SK-N-SH (cell line): Measurements from ENCODE around the gene VPS52. TPM values are rescaled to one million over a fixed set of nuclear protein-coding genes. Genes with fewer than 3 reads are reported as not detected.

Experiments used
- CTCF ChIA-PET: fragments of 300-600, 350-600 bp; formaldehyde crosslinking; extraction: SDS; loops from one replicate; lab custom pipeline; 2021; lab: Yijun Ruan, JAX
- POLR2A ChIA-PET: fragments of 350-600 bp; sonication (Branson Sonifier 250); formaldehyde crosslinking; extraction: SDS; loops from one replicate; lab custom pipeline; 2020; ENCODE audit warnings: antibody characterized with exemption, inconsistent platforms; lab: Yijun Ruan, JAX
- DNase-seq: peaks from one replicate; pipeline ENCODE4 v3.0.0; 2012
- H2AFZ ChIP-seq: fragments of 200-600 bp; sonication (generic); 2 replicates; pipeline ENCODE4 v1.8.1; 2016; ENCODE audit warnings: antibody characterized with exemption, mild to moderate bottlenecking, low read depth
- H3F3A ChIP-seq: fragments of 200-600 bp; sonication (generic); replicated peaks from 2 replicates; pipeline ENCODE3; 2016; ENCODE audit warnings: antibody characterized with exemption, mild to moderate bottlenecking; ENCODE audit not compliant: insufficient read depth
- H3K27ac ChIP-seq, 2 experiments: fragments of 200-500 bp in 1 of 2; fragments of 200-600 bp in 1 of 2; sonication (Bioruptor generic) in 1 of 2; sonication (generic), shearing (Covaris generic) in 1 of 2; 2 replicates each; pipeline versions ENCODE4 v1.5.1 to v1.6.1; 2014 to 2016; ENCODE audit warnings: low read depth in 2 of 2, inconsistent platforms in 1 of 2, low read length in 1 of 2, mild to moderate bottlenecking in 1 of 2, mixed read lengths in 1 of 2
- H3K27me3 ChIP-seq: fragments of 200-600 bp; sonication (generic), shearing (Covaris generic); 2 replicates; pipeline ENCODE4 v1.6.1; 2016; ENCODE audit warnings: mixed run types; ENCODE audit not compliant: insufficient read depth
- H3K36me3 ChIP-seq, 2 experiments: fragments of 200-500 bp in 1 of 2; fragments of 200-600 bp in 1 of 2; sonication (Bioruptor generic) in 1 of 2; sonication (generic) in 1 of 2; replicated peaks in 1 of 2; 2 replicates each; pipeline versions ENCODE3 to v1.5.1; 2014 to 2016; ENCODE audit warnings: low read length in 1 of 2, mild to moderate bottlenecking in 1 of 2; ENCODE audit not compliant: insufficient read depth in 2 of 2, control insufficient read depth in 1 of 2
- H3K4me1 ChIP-seq, 2 experiments: fragments of 200-500 bp in 1 of 2; fragments of 200-600 bp in 1 of 2; sonication (Bioruptor generic) in 1 of 2; sonication (generic), shearing (Covaris generic) in 1 of 2; 2 replicates each; pipeline versions ENCODE4 v1.5.1 to v1.6.1; 2014 to 2016; ENCODE audit warnings: low read depth in 1 of 2, low read length in 1 of 2, mixed run types in 1 of 2; ENCODE audit not compliant: insufficient read depth in 2 of 2, control insufficient read depth in 1 of 2
- H3K4me2 ChIP-seq: fragments of 200-600 bp; sonication (generic), shearing (Covaris generic); 2 replicates; pipeline ENCODE4 v1.6.1; 2017; ENCODE audit warnings: mixed run types
- H3K4me3 ChIP-seq, 2 experiments: fragments of 200-500 bp in 1 of 2; fragments of 200-600 bp in 1 of 2; sonication (Bioruptor generic) in 1 of 2; sonication (generic), shearing (Covaris generic) in 1 of 2; 2 replicates each; pipeline versions ENCODE4 v1.5.1 to v1.8.1; 2014 to 2016; ENCODE audit warnings: low read depth in 2 of 2, inconsistent platforms in 1 of 2, low read length in 1 of 2, mild to moderate bottlenecking in 1 of 2, mixed read lengths in 1 of 2, moderate library complexity in 1 of 2
- H3K79me2 ChIP-seq: fragments of 200-600 bp; sonication (generic); 2 replicates; pipeline ENCODE4 v1.8.1; 2017; ENCODE audit warnings: mild to moderate bottlenecking; ENCODE audit not compliant: insufficient read depth
- H3K9ac ChIP-seq: fragments of 200-600 bp; sonication (generic); 2 replicates; pipeline ENCODE4 v1.6.1; 2017; ENCODE audit warnings: mixed run types
- H3K9me2 ChIP-seq: fragments of 200-600 bp; sonication (generic); 2 replicates; pipeline ENCODE4 v1.6.1; 2017; ENCODE audit warnings: mixed run types
- H3K9me3 ChIP-seq: fragments of 200-600 bp; sonication (generic); 2 replicates; pipeline ENCODE4 v1.6.1; 2017; ENCODE audit warnings: mixed run types, mild to moderate bottlenecking, moderate library complexity
- H4K20me1 ChIP-seq: fragments of 200-600 bp; sonication (generic); 2 replicates; pipeline ENCODE4 v1.6.1; 2017; ENCODE audit warnings: mild to moderate bottlenecking, mixed run types; ENCODE audit not compliant: insufficient read depth
- CHD2 ChIP-seq: fragments of 150-350 bp; IDR thresholded peaks from 2 replicates; pipeline ENCODE4 v1.6.1; 2018; ENCODE audit warnings: low read length; ENCODE audit not compliant: partially characterized antibody
- EP300 ChIP-seq, 2 experiments: IDR thresholded peaks; 2 replicates each; pipeline versions ENCODE4 v1.4.0 to v1.6.1; 2012; ENCODE audit warnings: borderline replicate concordance in 1 of 2, low read depth in 1 of 2, low read length in 1 of 2
- EZH2phosphoT487 ChIP-seq: fragments of 200-600 bp; sonication (generic); IDR thresholded peaks from 2 replicates; pipeline ENCODE4 v1.6.1; 2017; ENCODE audit warnings: low read depth, mixed run types, mild to moderate bottlenecking, antibody characterized with exemption, moderate library complexity, borderline replicate concordance
- FOXJ3 ChIP-seq: sonication (generic); formaldehyde crosslinking; IDR thresholded peaks from 2 replicates; pipeline ENCODE4 v1.5.1; 2020; ENCODE audit warnings: mild to moderate bottlenecking, missing genetic modification reagents
- FOXM1 ChIP-seq: IDR thresholded peaks from 2 replicates; pipeline ENCODE4 v1.4.0; 2012; ENCODE audit warnings: low read depth, mild to moderate bottlenecking
- GABPA ChIP-seq: IDR thresholded peaks from 2 replicates; pipeline ENCODE4 v1.4.0; 2012; ENCODE audit warnings: low read depth, mild to moderate bottlenecking
- GATA2 ChIP-seq: sonication (generic); formaldehyde crosslinking; IDR thresholded peaks from 2 replicates; pipeline ENCODE4 v1.5.0; 2020; ENCODE audit warnings: mild to moderate bottlenecking, missing genetic modification reagents
- MXI1 ChIP-seq: IDR thresholded peaks from 2 replicates; pipeline ENCODE4 v1.6.1; 2012; ENCODE audit warnings: mild to moderate bottlenecking, low read depth, low read length, improper control_type of control experiment
- NRF1 ChIP-seq: IDR thresholded peaks from 2 replicates; pipeline ENCODE4 v1.6.1; 2012; ENCODE audit warnings: low read depth, mild to moderate bottlenecking, low read length
- RAD21 ChIP-seq: IDR thresholded peaks from 2 replicates; pipeline ENCODE4 v1.6.1; 2012; ENCODE audit warnings: mild to moderate bottlenecking, low read length
- RFX5 ChIP-seq: IDR thresholded peaks from 2 replicates; pipeline ENCODE4 v1.6.1; 2012; ENCODE audit warnings: mild to moderate bottlenecking, improper control_type of control experiment, low read length
- SIN3A ChIP-seq: IDR thresholded peaks from 2 replicates; pipeline ENCODE4 v1.6.1; 2012; ENCODE audit warnings: low read depth, mild to moderate bottlenecking, low read length, moderate library complexity, borderline replicate concordance
- SMC3 ChIP-seq: IDR thresholded peaks from 2 replicates; pipeline ENCODE4 v1.6.1; 2012; ENCODE audit warnings: low read depth, low read length, improper control_type of control experiment
- TAF1 ChIP-seq: IDR thresholded peaks from 2 replicates; pipeline ENCODE4 v1.6.1; 2012; ENCODE audit warnings: low read depth, mild to moderate bottlenecking, low read length, moderate library complexity, borderline replicate concordance
- TEAD4 ChIP-seq: IDR thresholded peaks from 2 replicates; pipeline ENCODE4 v1.4.0; 2012; ENCODE audit warnings: mild to moderate bottlenecking, borderline replicate concordance; ENCODE audit not compliant: insufficient read depth
- USF2 ChIP-seq: fragments of 150-350 bp; IDR thresholded peaks from 2 replicates; pipeline ENCODE4 v1.6.1; 2017; ENCODE audit warnings: antibody characterized with exemption, low read length, low read depth, borderline replicate concordance
- ZBTB33 ChIP-seq: IDR thresholded peaks from 2 replicates; pipeline ENCODE4 v1.4.0; 2012; ENCODE audit warnings: low read depth, borderline replicate concordance
- WGBS: methylation state at CpG from one replicate; pipeline ENCODE4 v1.1.6; 2017; ENCODE audit warnings: low lambda C conversion rate; 5-methylcytosine and 5-hydroxymethylcytosine counted together
- polyA plus RNA-seq, 3 experiments: library from polyadenylated mRNA; depleted of rRNA; stranded (reverse); fragments of >200 nt; gene quantifications; 2 replicates each; pipeline ENCODE4 v1.2.3, GENCODE V29; 2012
- TF ChIP-seq, protein P1 (sequence below): fragments of 150-350 bp; IDR thresholded peaks from 2 replicates; pipeline ENCODE4 v1.6.1; 2016; ENCODE audit warnings: mild to moderate bottlenecking, low read depth, low read length

Gene VPS52
- polyA plus RNA-seq, 1 of the 3 experiments (the other 2 are of a cell fraction) = 74.0 TPM

DNA sequence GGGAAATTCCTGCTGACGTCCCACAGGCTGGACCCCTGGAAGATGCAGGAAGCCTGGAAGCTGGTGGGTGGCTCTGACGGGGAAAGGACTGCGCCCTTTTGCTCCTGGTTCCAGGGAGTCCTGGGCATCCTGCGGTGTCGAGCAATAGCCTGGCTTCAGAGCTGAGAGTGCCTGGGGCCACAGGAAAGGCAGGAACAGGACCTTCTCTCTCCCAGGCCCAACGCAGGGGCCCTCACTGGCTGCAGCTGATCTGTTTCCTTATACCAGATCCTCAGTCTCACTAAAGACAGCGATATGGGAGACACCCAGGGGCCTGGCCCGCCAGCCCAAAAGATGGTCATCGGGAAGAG, 6.7 kb upstream of the VPS52 start:
- peak overlapping the region; percentile 4 to 67; a peak in 2 of 4 replicates for H3K27ac ChIP-seq
- POLR2A ChIA-PET = interaction anchor here (2.0 to 2.9 kb wide), 5 partner anchors 11 to 40 kb away, joined by 6 to 58 read pairs (median 15); partner anchors contain the start of genes PFDN6, RGL2, WDR46 and ZBTB22
- H3K4me3 ChIP-seq = no peak overlapping the region
- H3K9me3 ChIP-seq = no peaks in the 10 kb centered on the region
- H3F3A ChIP-seq = peaks cover 69% of the 10 kb centered on the region
- no peak overlapping the region for H3K9ac ChIP-seq
- no peaks in the 10 kb centered on the region for H3K27me3 ChIP-seq
- H3K79me2 ChIP-seq = peaks cover 29% of the 10 kb centered on the region
- peaks cover 36 to 63% of the 10 kb centered on the region in 2 experiments for H3K36me3 ChIP-seq
- peaks cover 30 to 34% of the 10 kb centered on the region in 2 experiments; a peak in 3 of 4 replicates for H3K4me1 ChIP-seq
- H4K20me1 ChIP-seq = peaks cover 36% of the 10 kb centered on the region
- no peak overlapping the region for H2AFZ ChIP-seq
- TF ChIP-seq FOXJ3 (CRISPR knock-in tag) = no peak
- no peak for TF ChIP-seq GABPA
- no peak for TF ChIP-seq TAF1
- TF ChIP-seq USF2 = no peak
- TF ChIP-seq RFX5 = no peak
- TF ChIP-seq NRF1 = no peak
- TF ChIP-seq, protein P1, sequence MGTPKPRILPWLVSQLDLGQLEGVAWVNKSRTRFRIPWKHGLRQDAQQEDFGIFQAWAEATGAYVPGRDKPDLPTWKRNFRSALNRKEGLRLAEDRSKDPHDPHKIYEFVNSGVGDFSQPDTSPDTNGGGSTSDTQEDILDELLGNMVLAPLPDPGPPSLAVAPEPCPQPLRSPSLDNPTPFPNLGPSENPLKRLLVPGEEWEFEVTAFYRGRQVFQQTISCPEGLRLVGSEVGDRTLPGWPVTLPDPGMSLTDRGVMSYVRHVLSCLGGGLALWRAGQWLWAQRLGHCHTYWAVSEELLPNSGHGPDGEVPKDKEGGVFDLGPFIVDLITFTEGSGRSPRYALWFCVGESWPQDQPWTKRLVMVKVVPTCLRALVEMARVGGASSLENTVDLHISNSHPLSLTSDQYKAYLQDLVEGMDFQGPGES = no peak
- no peak for TF ChIP-seq GATA2
- TF ChIP-seq CHD2 = no peak
- no peak for TF ChIP-seq EZH2phosphoT487
- no peak for TF ChIP-seq FOXM1
- TF ChIP-seq, all 33 proteins: peak for 0
- no peak for DNase-seq
- Histone ChIP-seq H3K4me2 (no peak overlapping the region), H3K9me2 (no peaks in the 10 kb centered on the region)
- 88% methylated on average over 9 of the region's 9 CpGs for WGBS
- CTCF ChIA-PET = interaction anchor here (1.1 to 4.9 kb wide), 7 partner anchors 12 to 129 kb away, joined by 3 to 49 read pairs (median 13); partner anchors contain the start of genes PFDN6, RGL2 and WDR46

DNA sequence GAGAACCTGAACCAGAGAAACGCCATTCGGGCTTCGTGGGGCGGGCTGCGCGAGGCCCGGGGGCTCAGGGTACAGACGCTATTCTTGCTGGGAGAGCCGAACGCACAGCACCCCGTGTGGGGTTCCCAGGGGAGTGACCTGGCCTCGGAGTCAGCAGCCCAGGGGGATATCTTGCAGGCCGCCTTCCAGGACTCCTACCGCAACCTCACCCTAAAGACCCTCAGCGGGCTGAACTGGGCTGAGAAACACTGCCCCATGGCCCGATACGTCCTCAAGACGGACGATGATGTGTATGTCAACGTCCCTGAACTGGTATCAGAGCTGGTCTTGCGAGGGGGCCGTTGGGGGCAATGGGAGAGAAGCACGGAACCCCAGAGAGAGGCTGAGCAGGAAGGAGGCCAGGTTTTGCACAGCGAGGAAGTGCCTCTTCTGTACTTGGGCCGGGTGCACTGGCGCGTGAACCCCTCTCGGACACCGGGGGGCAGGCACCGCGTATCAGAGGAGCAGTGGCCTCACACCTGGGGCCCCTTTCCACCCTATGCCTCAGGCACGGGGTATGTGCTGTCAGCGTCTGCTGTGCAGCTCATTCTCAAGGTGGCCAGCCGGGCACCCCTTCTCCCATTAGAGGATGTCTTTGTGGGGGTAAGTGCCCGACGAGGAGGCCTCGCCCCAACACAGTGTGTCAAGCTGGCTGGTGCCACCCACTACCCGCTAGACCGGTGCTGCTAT, 6.2 kb upstream of the VPS52 start:
- Histone ChIP-seq H3K27me3 (no peaks in the 10 kb centered on the region), H3K79me2 (peaks cover 34% of the 10 kb centered on the region), H3F3A (peaks cover 75% of the 10 kb centered on the region), H4K20me1 (peaks cover 41% of the 10 kb centered on the region)
- CTCF ChIA-PET = interaction anchor here (0.8 to 4.9 kb wide), 18 partner anchors 9 to 148 kb away, joined by 3 to 49 read pairs (median 4); partner anchors contain the start of genes PFDN6, RGL2 and WDR46
- WGBS = 84% methylated on average over 26 of the region's 39 CpGs
- TF ChIP-seq MXI1 (no peak), NRF1 (no peak), TEAD4 (no peak), SMC3 (0 out of 2 replicates have a peak, but pooled peaks have one; percentile 6), EP300 (IDR thresholded peaks at IDR 0.05; ENCODE audit: borderline replicate concordance in 1 of 2, low read depth in 1 of 2, low read length in 1 of 2) (no peak), ZBTB33 (no peak), RAD21 (peak; percentile 32), USF2 (no peak), SIN3A (0 out of 2 replicates have a peak, but pooled peaks have one; percentile 17)
- TF ChIP-seq, all 33 proteins: peak for 3
- Histone ChIP-seq H3K9me3 (no peaks in the 10 kb centered on the region), H3K4me2 (peak overlapping the region; percentile 94; the same call in 1 of the 2 replicates), H3K9ac (no peak overlapping the region), H3K36me3 (peaks cover 42 to 69% of the 10 kb centered on the region in 2 experiments), H3K4me1 (peaks cover 31 to 36% of the 10 kb centered on the region in 2 experiments; a peak in 3 of 4 replicates), H3K4me3 (peak overlapping the region in 1 of 2 experiments; percentile 49; a peak in 2 of 4 replicates), H2AFZ (no peak overlapping the region), H3K9me2 (no peaks in the 10 kb centered on the region), H3K27ac (peak overlapping the region; percentile 67 to 86)
- peak; percentile 69 for DNase-seq
- POLR2A ChIA-PET = interaction anchor here (0.6 to 2.9 kb wide), 12 partner anchors 12 to 308 kb away, joined by 3 to 58 read pairs (median 6); partner anchors contain the start of genes CUTA, PFDN6, RGL2 and RING1
